K562 (cell line): ENCODE results near the gene ANTKMT. TPM values are rescaled to one million over a fixed set of nuclear protein-coding genes. Genes with fewer than 3 reads are reported as not detected.

ENCODE experiments used
- CBX8 ChIP-seq: fragments of 200-600 bp; sonication (generic); IDR thresholded peaks from 2 replicates; pipeline ENCODE4 v1.6.1; 2012; ENCODE audit warnings: borderline replicate concordance, mixed run types, low read depth, mild to moderate bottlenecking, moderate library complexity, mixed read lengths, low read length, control low read depth, inconsistent platforms; ENCODE audit not compliant: poor library complexity, severe bottlenecking; ENCODE audit errors: extremely low read depth
- CTCFL ChIP-seq: IDR thresholded peaks from 2 replicates; pipeline ENCODE4 v1.6.1; 2011; ENCODE audit warnings: borderline replicate concordance, low read depth, mild to moderate bottlenecking, moderate library complexity, low read length; ENCODE audit not compliant: insufficient read depth, poor library complexity, severe bottlenecking
- HMG20A ChIP-seq: fragments of 450-650 bp; formaldehyde crosslinking; conservative IDR thresholded peaks from 2 replicates; pipeline ENCODE4 v1.4.0; 2020; ENCODE audit warnings: mild to moderate bottlenecking, mixed read lengths
- NCOA6 ChIP-seq: fragments of 450-650 bp; IDR thresholded peaks from 2 replicates; pipeline ENCODE4 v1.6.1; 2017; ENCODE audit warnings: mild to moderate bottlenecking
- PKNOX1 ChIP-seq: fragments of 450-650 bp; IDR thresholded peaks from 2 replicates; pipeline ENCODE4 v1.6.1; 2016
- PRDM10 ChIP-seq: fragments of 450-650 bp; IDR thresholded peaks from 2 replicates; pipeline ENCODE4 v1.6.1; 2018; ENCODE audit not compliant: partially characterized antibody
- TRIM25 ChIP-seq: fragments of 450-650 bp; IDR thresholded peaks from 2 replicates; pipeline ENCODE4 v1.7.0; 2016; ENCODE audit warnings: borderline replicate concordance
- ZMIZ1 ChIP-seq, 2 experiments: fragments of 150-350 bp in 1 of 2; IDR thresholded peaks; 2 replicates each; pipeline ENCODE4 v1.6.1; 2012 to 2016; ENCODE audit warnings: low read depth in 2 of 2, low read length in 2 of 2, mild to moderate bottlenecking in 1 of 2, moderate library complexity in 1 of 2
- ZNF655 ChIP-seq: fragments of 250-450 bp; sonication (Bioruptor Pico); IDR thresholded peaks from 2 replicates; pipeline ENCODE4 v1.5.0; 2021
- ZNF668 ChIP-seq: fragments of 250-450 bp; sonication (Bioruptor Pico); IDR thresholded peaks from 2 replicates; pipeline ENCODE4 v1.8.0; 2022; ENCODE audit warnings: mild to moderate bottlenecking, inconsistent platforms
- ZSCAN32 ChIP-seq: fragments of 450-650 bp; formaldehyde crosslinking; IDR thresholded peaks from 2 replicates; pipeline ENCODE4 v1.4.0; 2020; ENCODE audit warnings: mild to moderate bottlenecking, moderate library complexity
- polyA plus RNA-seq, 8 experiments: library from polyadenylated mRNA; depleted of rRNA in 4 of 8; stranded (reverse) in 5 of 8; unstranded in 3 of 8; fragments of >200 nt; fragmentation: Nextera tagmentation in 2 of 8; fragmentation: Illumina TruSeq in 1 of 8; extraction: Ambion mirVana in 2 of 8; extraction: Trizol in 1 of 8; gene quantifications; 2 replicates each; pipeline versions ENCODE4 v1.2.1 to v1.2.3, GENCODE V29; 2011 to 2014; ENCODE audit warnings: inconsistent platforms in 1 of 8, missing spikeins in 1 of 8
- total RNA-seq, 7 experiments: library from RNA; depleted of rRNA in 6 of 7; stranded (reverse); fragments of >200 nt in 6 of 7; fragmentation: Illumina TruSeq in 2 of 7; extraction: Trizol in 2 of 7; gene quantifications; 2 replicates each; pipeline versions ENCODE4 v1.2.1 to v1.2.3, GENCODE V29; 2011 to 2021; ENCODE audit warnings: low replicate concordance in 1 of 7

The ANTKMT gene
- total and polyA plus RNA-seq, 9 of the 15 experiments (the other 6 are each of a cell fraction or from before 2014, with no cell fraction given), result 0.58 to 217 (median 19.1) TPM

GRCh38 chr16:679814-680624, 40.9 kb upstream of the ANTKMT start, which contains the start of gene STUB1 (continued):
- TF ChIP-seq PRDM10 (peak; percentile 88), TRIM25 (no peak), CBX8 (no peak), PKNOX1 (no peak), ZMIZ1 (IDR thresholded peaks at IDR 0.05; ENCODE audit: low read depth in 2 of 2, low read length in 2 of 2) (no peak), NCOA6 (peak; percentile 96; the same call in 1 of the 2 replicates), ZNF655 (CRISPR knock-in tag) (no peak), HMG20A (CRISPR knock-in tag) (no peak), ZSCAN32 (CRISPR knock-in tag) (no peak), CTCFL (no peak), ZNF668 (CRISPR knock-in tag) (no peak)
